Loucy (cell line): ENCODE results near the gene DUSP16.

Source experiments
- H2AFZ ChIP-seq: fragments of 200-600 bp; sonication (generic); 2 replicates; pipeline ENCODE4 v1.6.0; 2016; ENCODE audit warnings: antibody characterized with exemption, mild to moderate bottlenecking, low read length, moderate library complexity
- H3F3A ChIP-seq: fragments of 200-600 bp; 2 replicates; pipeline ENCODE4 v1.6.0; 2016; ENCODE audit warnings: antibody characterized with exemption, low read depth, mild to moderate bottlenecking
- H3K27me3 ChIP-seq: fragments of 200-600 bp; sonication (generic); 2 replicates; pipeline ENCODE4 v1.6.1; 2014; ENCODE audit warnings: low read length, mild to moderate bottlenecking; ENCODE audit not compliant: insufficient read depth, poor library complexity, severe bottlenecking
- H3K36me3 ChIP-seq: fragments of 200-600 bp; sonication (generic); 2 replicates; pipeline ENCODE4 v1.6.1; 2016; ENCODE audit warnings: low read length; ENCODE audit not compliant: insufficient read depth
- H3K4me1 ChIP-seq: fragments of 200-600 bp; sonication (generic); 2 replicates; pipeline ENCODE4 v1.5.1; 2014; ENCODE audit warnings: low read length, mild to moderate bottlenecking; ENCODE audit not compliant: insufficient read depth, poor library complexity, severe bottlenecking
- H3K4me2 ChIP-seq: fragments of 200-600 bp; sonication (generic); 2 replicates; pipeline ENCODE4 v1.6.0; 2014; ENCODE audit warnings: antibody characterized with exemption, low read length, low read depth, mild to moderate bottlenecking; ENCODE audit not compliant: poor library complexity, severe bottlenecking
- H3K4me3 ChIP-seq: fragments of 200-600 bp; sonication (generic); 2 replicates; pipeline ENCODE4 v1.5.1; 2014; ENCODE audit warnings: low read length, mild to moderate bottlenecking, mixed read lengths; ENCODE audit not compliant: poor library complexity, severe bottlenecking
- H3K79me2 ChIP-seq: fragments of 200-600 bp; sonication (generic); 2 replicates; pipeline ENCODE4 v1.6.1; 2014; ENCODE audit warnings: low read length; ENCODE audit not compliant: insufficient read depth
- H3K9ac ChIP-seq: fragments of 200-600 bp; sonication (generic); 2 replicates; pipeline ENCODE4 v1.6.0; 2014; ENCODE audit warnings: mild to moderate bottlenecking, low read depth, low read length, moderate library complexity; ENCODE audit not compliant: poor library complexity, severe bottlenecking
- H3K9me2 ChIP-seq: fragments of 200-600 bp; sonication (generic); replicated peaks from 2 replicates; pipeline ENCODE4 v1.6.1; 2016; ENCODE audit warnings: low read depth, low read length, mixed read lengths
- H3K9me3 ChIP-seq: fragments of 200-600 bp; sonication (generic); 2 replicates; pipeline ENCODE4 v1.6.1; 2014; ENCODE audit warnings: mild to moderate bottlenecking, antibody characterized with exemption, low read length, low read depth; ENCODE audit not compliant: insufficient read depth
- H4K20me1 ChIP-seq: fragments of 200-600 bp; sonication (generic); 2 replicates; pipeline ENCODE4 v1.6.0; 2014; ENCODE audit warnings: antibody characterized with exemption, low read length, mild to moderate bottlenecking; ENCODE audit not compliant: insufficient read depth, poor library complexity, severe bottlenecking
- EZH2phosphoT487 ChIP-seq: fragments of 200-600 bp; IDR thresholded peaks from 2 replicates; pipeline ENCODE4 v1.6.1; 2018; ENCODE audit warnings: antibody characterized with exemption, mild to moderate bottlenecking, moderate library complexity, borderline replicate concordance
- TF ChIP-seq, protein P1 (sequence below): fragments of 200-600 bp; sonication (generic); conservative IDR thresholded peaks from 2 replicates; pipeline ENCODE4 v1.5.1; 2014; ENCODE audit warnings: mild to moderate bottlenecking, antibody characterized with exemption, low read length

DUSP16 gene

DNA sequence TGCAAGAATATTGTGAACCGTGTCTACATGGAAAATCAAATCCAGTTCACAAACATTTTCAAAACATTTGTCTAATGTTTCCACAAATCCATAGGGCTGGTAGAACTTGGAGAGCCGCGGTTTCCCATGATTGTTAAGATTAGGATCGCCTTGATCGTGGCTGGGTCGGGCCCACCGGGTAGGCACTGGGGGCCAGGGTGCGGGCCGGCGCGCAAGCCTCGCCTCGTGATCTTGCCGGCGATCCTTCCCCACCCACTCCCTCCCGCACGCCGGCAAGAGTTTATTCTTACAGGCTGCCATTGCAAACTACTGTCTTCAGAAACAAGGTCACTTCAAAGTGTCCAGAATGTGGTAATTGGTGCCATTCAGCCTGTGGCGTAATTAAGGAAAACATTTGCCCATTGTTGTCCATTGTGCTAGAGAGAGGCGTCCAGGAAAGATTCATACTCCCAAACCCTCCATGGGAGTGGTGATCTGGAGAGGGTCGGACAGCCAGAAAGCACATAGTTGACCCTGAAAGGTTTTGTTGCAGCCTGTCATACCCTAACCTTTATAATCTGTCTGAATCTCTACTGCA is 110.2 kb downstream of the DUSP16 start:
- TF ChIP-seq EZH2phosphoT487: no peak
- TF ChIP-seq, protein P1, sequence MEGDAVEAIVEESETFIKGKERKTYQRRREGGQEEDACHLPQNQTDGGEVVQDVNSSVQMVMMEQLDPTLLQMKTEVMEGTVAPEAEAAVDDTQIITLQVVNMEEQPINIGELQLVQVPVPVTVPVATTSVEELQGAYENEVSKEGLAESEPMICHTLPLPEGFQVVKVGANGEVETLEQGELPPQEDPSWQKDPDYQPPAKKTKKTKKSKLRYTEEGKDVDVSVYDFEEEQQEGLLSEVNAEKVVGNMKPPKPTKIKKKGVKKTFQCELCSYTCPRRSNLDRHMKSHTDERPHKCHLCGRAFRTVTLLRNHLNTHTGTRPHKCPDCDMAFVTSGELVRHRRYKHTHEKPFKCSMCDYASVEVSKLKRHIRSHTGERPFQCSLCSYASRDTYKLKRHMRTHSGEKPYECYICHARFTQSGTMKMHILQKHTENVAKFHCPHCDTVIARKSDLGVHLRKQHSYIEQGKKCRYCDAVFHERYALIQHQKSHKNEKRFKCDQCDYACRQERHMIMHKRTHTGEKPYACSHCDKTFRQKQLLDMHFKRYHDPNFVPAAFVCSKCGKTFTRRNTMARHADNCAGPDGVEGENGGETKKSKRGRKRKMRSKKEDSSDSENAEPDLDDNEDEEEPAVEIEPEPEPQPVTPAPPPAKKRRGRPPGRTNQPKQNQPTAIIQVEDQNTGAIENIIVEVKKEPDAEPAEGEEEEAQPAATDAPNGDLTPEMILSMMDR: no peak
- no peaks in the 10 kb centered on the region for H3K4me1 ChIP-seq
- no peaks in the 10 kb centered on the region for H4K20me1 ChIP-seq
- H3K36me3 ChIP-seq: no peaks in the 10 kb centered on the region
- no peak overlapping the region for H3K9ac ChIP-seq
- H3K9me2 ChIP-seq: no peaks in the 10 kb centered on the region
- no peaks in the 10 kb centered on the region for H3K9me3 ChIP-seq
- no peaks in the 10 kb centered on the region for H3K27me3 ChIP-seq
- H3K79me2 ChIP-seq: no peaks in the 10 kb centered on the region
- no peak overlapping the region for H3K4me3 ChIP-seq
- H2AFZ ChIP-seq: no peak overlapping the region
- no peak overlapping the region for H3K4me2 ChIP-seq
- no peaks in the 10 kb centered on the region for H3F3A ChIP-seq

GRCh38 chr12:12451098-12451497 is 111.6 kb downstream of the DUSP16 start:
- Histone ChIP-seq H3K9me3 (no peaks in the 10 kb centered on the region), H3K36me3 (no peaks in the 10 kb centered on the region), H3K9me2 (no peaks in the 10 kb centered on the region), H4K20me1 (no peaks in the 10 kb centered on the region), H3K4me2 (no peak overlapping the region), H3K27me3 (no peaks in the 10 kb centered on the region), H2AFZ (no peak overlapping the region), H3K9ac (no peak overlapping the region), H3K4me1 (peaks cover 4% of the 10 kb centered on the region), H3K4me3 (no peak overlapping the region), H3F3A (no peaks in the 10 kb centered on the region), H3K79me2 (no peaks in the 10 kb centered on the region)
- TF ChIP-seq, protein P1: no peak
- no peak for TF ChIP-seq EZH2phosphoT487

- H4K20me1 ChIP-seq: no peaks in the 10 kb centered on the region
- H3K9me2 ChIP-seq: no peaks in the 10 kb centered on the region
- no peak overlapping the region for H3K4me3 ChIP-seq
- H3K9me3 ChIP-seq: no peaks in the 10 kb centered on the region
- no peak overlapping the region for H3K9ac ChIP-seq
- H3K27me3 ChIP-seq: no peaks in the 10 kb centered on the region
- peaks cover 4% of the 10 kb centered on the region for H3K4me1 ChIP-seq
- H3F3A ChIP-seq: no peaks in the 10 kb centered on the region
- no peaks in the 10 kb centered on the region for H3K36me3 ChIP-seq
- no peaks in the 10 kb centered on the region for H3K79me2 ChIP-seq
- H2AFZ ChIP-seq: no peak overlapping the region
- TF ChIP-seq, protein P1: no peak
- no peak for TF ChIP-seq EZH2phosphoT487
- no peak overlapping the region for H3K4me2 ChIP-seq
Measured at GRCh38 chr12:12450043-12450471, 112.6 kb downstream of the DUSP16 start.
